Lower leg skin (tissue), 3 donors: Measurements from ENCODE around the gene COL4A3.

ENCODE experiments used
- POLR2A ChIP-seq, 2 donors: fragments of 450-650 bp; IDR thresholded peaks; one replicate each; pipeline ENCODE4 v1.6.1; 2016 to 2017; ENCODE audit warnings: antibody characterized with exemption in 2 of 2, mild to moderate bottlenecking in 1 of 2, moderate library complexity in 1 of 2
- TF ChIP-seq, protein P1 (sequence below), 3 donors: fragments of 450-650 bp; IDR thresholded peaks; one replicate each; pipeline ENCODE4 v1.5.1; 2016; ENCODE audit warnings: antibody characterized with exemption in 3 of 3, mild to moderate bottlenecking in 3 of 3, moderate library complexity in 2 of 3

DNA sequence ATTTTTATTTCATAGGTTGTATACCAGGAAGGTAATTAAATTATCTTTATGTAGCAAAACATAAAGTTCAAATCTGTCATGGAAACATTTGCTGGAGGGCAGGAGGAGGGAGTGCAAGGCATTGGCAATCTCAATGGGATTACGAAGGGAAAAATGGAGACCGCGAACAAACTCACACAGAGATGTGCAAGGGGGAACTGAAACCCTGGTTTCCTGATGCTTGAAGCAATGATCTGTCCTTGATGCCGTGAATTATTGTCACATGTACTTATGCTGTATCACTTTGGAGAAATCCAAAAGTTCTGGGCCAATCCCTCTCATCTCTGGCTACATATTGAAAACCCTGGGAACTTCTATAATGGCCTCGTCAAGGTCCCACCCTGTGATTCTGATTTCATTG lies 95.6 kb downstream of the COL4A3 start:
- TF ChIP-seq, protein P1, sequence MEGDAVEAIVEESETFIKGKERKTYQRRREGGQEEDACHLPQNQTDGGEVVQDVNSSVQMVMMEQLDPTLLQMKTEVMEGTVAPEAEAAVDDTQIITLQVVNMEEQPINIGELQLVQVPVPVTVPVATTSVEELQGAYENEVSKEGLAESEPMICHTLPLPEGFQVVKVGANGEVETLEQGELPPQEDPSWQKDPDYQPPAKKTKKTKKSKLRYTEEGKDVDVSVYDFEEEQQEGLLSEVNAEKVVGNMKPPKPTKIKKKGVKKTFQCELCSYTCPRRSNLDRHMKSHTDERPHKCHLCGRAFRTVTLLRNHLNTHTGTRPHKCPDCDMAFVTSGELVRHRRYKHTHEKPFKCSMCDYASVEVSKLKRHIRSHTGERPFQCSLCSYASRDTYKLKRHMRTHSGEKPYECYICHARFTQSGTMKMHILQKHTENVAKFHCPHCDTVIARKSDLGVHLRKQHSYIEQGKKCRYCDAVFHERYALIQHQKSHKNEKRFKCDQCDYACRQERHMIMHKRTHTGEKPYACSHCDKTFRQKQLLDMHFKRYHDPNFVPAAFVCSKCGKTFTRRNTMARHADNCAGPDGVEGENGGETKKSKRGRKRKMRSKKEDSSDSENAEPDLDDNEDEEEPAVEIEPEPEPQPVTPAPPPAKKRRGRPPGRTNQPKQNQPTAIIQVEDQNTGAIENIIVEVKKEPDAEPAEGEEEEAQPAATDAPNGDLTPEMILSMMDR (IDR thresholded peaks at IDR 0.05): no peak
- no peak for TF ChIP-seq POLR2A (IDR thresholded peaks at IDR 0.05)
